ENCODE data around the gene GIGYF1.

GIGYF1 gene

GRCh38 chr7:100682228-100682741 is 11.8 kb downstream of the GIGYF1 start:
- TF ChIP-seq MYC (IDR thresholded peaks at IDR 0.05; ENCODE audit: low read depth, low read length) (no peak), POLR2A (IDR thresholded peaks at IDR 0.05; ENCODE audit: extremely low read depth, insufficient read length) (no peak), CTCF (IDR thresholded peaks at IDR 0.05; ENCODE audit: low read depth, low read length) (no peak)
- TF ChIP-seq, protein P1, sequence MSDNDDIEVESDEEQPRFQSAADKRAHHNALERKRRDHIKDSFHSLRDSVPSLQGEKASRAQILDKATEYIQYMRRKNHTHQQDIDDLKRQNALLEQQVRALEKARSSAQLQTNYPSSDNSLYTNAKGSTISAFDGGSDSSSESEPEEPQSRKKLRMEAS (IDR thresholded peaks at IDR 0.05; ENCODE audit: low read depth, low read length): no peak
- DNase-seq (ENCODE audit: low read depth): peak; percentile 37

DNA sequence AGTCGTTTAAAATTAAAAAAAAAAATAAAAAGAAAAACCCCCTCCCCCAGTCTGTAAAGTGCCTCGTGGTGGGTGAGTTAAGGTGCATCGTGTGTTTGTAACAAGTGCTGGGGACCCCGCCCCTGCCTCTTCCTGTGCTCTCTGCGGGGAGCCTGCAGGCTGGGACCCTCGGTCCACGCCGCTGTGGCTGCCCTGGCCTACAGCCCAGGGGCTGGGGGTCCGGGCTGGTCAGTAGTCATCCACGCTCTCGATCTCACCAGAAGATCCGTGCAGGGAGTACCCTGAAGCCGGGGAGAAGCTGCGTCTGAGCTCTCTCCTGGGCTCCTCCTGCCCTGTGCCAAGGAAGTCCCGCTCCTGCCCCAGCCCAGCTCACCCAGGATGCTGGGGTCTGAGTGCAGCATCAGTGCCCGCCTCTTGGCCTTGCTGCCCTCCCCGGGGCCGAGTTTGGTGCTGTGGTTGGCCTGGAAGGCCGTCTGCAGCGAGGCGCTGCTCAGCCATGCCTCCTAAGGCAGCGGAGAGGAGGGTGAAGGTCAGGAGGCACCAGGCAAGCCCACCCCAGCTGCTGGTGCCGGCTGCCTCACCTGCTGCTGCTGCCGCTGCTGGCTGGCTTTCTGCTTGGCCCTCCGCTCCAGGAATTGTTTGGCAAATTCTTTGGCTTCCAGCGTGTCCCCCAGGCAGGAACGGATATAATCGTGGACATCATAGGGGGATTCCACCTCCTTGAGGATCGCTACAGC is 12.4 kb downstream of the GIGYF1 start:
- no peak for TF ChIP-seq MYC (IDR thresholded peaks at IDR 0.05; ENCODE audit: low read depth, low read length)
- peak; percentile 24 for TF ChIP-seq POLR2A (IDR thresholded peaks at IDR 0.05; ENCODE audit: extremely low read depth, insufficient read length)
- no peak for DNase-seq (ENCODE audit: low read depth)
- no peak overlapping the region for H3K4me3 ChIP-seq (ENCODE audit: low read depth, low read length)

More at GRCh38 chr7:100682228-100682741, 11.8 kb downstream of the GIGYF1 start:
- H3K4me3 ChIP-seq (ENCODE audit: low read depth, low read length): no peak overlapping the region

DNA sequence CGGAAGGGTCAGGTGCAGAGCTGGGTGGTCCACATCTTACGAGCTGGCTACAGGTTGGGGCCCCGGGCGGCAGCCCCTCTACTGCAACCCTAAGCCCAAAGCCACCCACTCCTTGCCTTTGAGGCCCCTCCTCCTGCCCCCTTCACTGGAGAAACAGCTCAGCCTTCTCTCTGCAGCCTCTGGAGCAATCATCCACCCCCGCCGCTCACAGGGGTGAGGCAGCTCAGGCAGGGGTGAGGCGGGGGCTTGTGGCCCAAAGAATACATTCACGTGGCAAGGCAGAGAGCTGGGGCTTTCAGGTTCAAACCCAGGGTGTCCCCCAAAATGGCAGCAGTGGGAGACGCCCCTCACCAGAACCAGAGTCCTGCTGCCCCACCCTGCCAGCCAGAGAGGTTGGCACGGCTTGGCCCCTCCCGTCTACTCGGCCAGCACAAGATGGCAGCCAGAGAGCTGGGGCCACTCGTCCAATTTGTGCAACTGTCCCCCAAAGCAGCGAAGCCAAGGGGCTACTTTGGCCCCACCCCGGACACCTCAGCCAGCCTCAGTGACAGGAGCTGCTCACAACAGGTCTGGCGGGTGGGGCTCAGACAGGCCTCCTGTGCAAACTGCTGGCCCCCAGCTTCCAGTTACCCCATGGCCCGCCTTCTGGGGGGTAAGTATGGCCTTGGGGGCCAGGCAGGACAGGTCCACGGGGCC is 13.3 kb downstream of the GIGYF1 start:
- peak; percentile 57 for DNase-seq (ENCODE audit: low read depth)
- no peak overlapping the region for H3K4me3 ChIP-seq (ENCODE audit: low read depth, low read length)
- TF ChIP-seq, protein P1 (IDR thresholded peaks at IDR 0.05; ENCODE audit: low read depth, low read length): no peak
- no peak for TF ChIP-seq CTCF (IDR thresholded peaks at IDR 0.05; ENCODE audit: low read depth, low read length)
- no peak for TF ChIP-seq MYC (IDR thresholded peaks at IDR 0.05; ENCODE audit: low read depth, low read length)
- TF ChIP-seq POLR2A (IDR thresholded peaks at IDR 0.05; ENCODE audit: extremely low read depth, insufficient read length): peak; percentile 6

- H3K4me3 ChIP-seq (ENCODE audit: low read depth, low read length): no peak overlapping the region
- peak; percentile 8 for TF ChIP-seq POLR2A (IDR thresholded peaks at IDR 0.05; ENCODE audit: extremely low read depth, insufficient read length)
- no peak for TF ChIP-seq CTCF (IDR thresholded peaks at IDR 0.05; ENCODE audit: low read depth, low read length)
- DNase-seq (ENCODE audit: low read depth): peak; percentile 74
Measured at GRCh38 chr7:100679927-100680575, 14.0 kb downstream of the GIGYF1 start.

DNA sequence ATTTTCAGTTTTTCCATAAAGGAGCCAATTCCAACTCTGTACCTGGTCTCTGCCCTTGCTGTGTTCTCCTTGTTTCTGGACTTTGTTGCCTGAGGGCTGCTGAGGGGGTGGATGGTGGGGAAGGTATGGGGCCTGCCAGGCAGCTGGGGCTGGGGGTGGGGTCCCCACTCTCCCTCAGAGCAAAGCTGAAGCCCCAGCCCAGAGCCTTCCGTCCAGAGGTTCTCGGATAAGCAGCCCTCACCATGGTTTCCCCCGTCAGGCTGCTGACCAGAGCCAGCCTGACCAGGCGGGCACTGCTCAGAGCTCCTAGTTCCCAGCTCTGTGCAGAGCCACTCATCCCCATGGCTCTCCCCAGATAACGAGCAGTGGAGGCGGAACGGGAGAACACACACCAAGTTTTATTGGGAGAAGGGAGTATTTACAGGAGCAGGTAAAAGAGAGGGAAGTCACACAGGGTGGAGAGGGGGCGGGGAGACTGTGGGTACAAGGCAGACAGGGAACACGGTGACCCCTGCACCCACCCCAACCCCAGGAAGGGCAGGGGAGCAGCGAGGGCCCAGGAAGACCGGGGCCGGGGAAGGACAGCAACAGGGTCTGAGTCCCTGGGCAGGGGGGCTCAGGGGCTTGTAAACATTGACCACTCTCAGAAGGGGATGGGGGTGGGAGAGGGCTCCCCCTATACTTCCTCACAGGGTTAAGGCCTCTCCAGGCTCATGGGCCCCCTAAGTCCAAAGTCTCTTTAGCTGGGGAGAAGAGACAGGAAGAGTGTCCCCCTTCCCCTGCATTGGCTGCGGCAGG is 14.7 kb downstream of the GIGYF1 start:
- no peak for DNase-seq (ENCODE audit: low read depth)
- H3K4me3 ChIP-seq (ENCODE audit: low read depth, low read length): no peak overlapping the region
- TF ChIP-seq, protein P1 (IDR thresholded peaks at IDR 0.05; ENCODE audit: low read depth, low read length): no peak
- TF ChIP-seq CTCF (IDR thresholded peaks at IDR 0.05; ENCODE audit: low read depth, low read length) (no peak), MYC (IDR thresholded peaks at IDR 0.05; ENCODE audit: low read depth, low read length) (no peak), POLR2A (IDR thresholded peaks at IDR 0.05; ENCODE audit: extremely low read depth, insufficient read length) (no peak)
